ENCODE measurements around the gene ST6GALNAC3.
A peak's percentile ranks its signal among the peaks of the same experiment; 100 is the strongest.

The ST6GALNAC3 gene

GRCh38 chr1:76074321-76075187 lies at the start of gene ST6GALNAC3:
ST6GALNAC3 (plus strand) TSS chr1:76074746.
- peak; percentile 84 for DNase-seq

GRCh38 chr1:76027341-76027740 lies 47.2 kb upstream of the ST6GALNAC3 start:
- H2AFZ ChIP-seq (ENCODE audit: low read length), result no peak overlapping the region
- TF ChIP-seq, protein P1, sequence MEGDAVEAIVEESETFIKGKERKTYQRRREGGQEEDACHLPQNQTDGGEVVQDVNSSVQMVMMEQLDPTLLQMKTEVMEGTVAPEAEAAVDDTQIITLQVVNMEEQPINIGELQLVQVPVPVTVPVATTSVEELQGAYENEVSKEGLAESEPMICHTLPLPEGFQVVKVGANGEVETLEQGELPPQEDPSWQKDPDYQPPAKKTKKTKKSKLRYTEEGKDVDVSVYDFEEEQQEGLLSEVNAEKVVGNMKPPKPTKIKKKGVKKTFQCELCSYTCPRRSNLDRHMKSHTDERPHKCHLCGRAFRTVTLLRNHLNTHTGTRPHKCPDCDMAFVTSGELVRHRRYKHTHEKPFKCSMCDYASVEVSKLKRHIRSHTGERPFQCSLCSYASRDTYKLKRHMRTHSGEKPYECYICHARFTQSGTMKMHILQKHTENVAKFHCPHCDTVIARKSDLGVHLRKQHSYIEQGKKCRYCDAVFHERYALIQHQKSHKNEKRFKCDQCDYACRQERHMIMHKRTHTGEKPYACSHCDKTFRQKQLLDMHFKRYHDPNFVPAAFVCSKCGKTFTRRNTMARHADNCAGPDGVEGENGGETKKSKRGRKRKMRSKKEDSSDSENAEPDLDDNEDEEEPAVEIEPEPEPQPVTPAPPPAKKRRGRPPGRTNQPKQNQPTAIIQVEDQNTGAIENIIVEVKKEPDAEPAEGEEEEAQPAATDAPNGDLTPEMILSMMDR (IDR thresholded peaks at IDR 0.05; ENCODE audit: low read length), result no peak
- no peak for TF ChIP-seq EZH2phosphoT487 (IDR thresholded peaks at IDR 0.05; ENCODE audit: low read length)
- no peak for TF ChIP-seq EZH2 (optimal IDR thresholded peaks at IDR 0.05; ENCODE audit: low read depth, low read length)
- no peaks in the 10 kb centered on the region for H3K4me1 ChIP-seq (ENCODE audit: low read length)
- no peak overlapping the region for H3K27ac ChIP-seq (ENCODE audit: low read length)
- no peaks in the 10 kb centered on the region for H3K36me3 ChIP-seq (replicated peaks; ENCODE audit: insufficient read depth, low read length)
- no peaks in the 10 kb centered on the region for H3F3A ChIP-seq (ENCODE audit: insufficient read depth, low read length)
- no peaks in the 10 kb centered on the region for H3K9me3 ChIP-seq (replicated peaks; ENCODE audit: insufficient read depth, low read length)
- no peaks in the 10 kb centered on the region for H3K27me3 ChIP-seq (replicated peaks; ENCODE audit: insufficient read depth, low read length)
- H3K9me2 ChIP-seq (replicated peaks; ENCODE audit: insufficient read depth, low read length), result no peaks in the 10 kb centered on the region
- no peaks in the 10 kb centered on the region for H3K79me2 ChIP-seq (ENCODE audit: low read length)
- DNase-seq, result no peak
- H4K20me1 ChIP-seq (ENCODE audit: insufficient read depth, low read length), result no peaks in the 10 kb centered on the region
- no peak overlapping the region for H3K9ac ChIP-seq (ENCODE audit: low read length)
- H3K4me3 ChIP-seq (ENCODE audit: low read length), result no peak overlapping the region
- H3K4me2 ChIP-seq (ENCODE audit: low read depth, low read length), result no peak overlapping the region

More at GRCh38 chr1:76074321-76075187, at the start of gene ST6GALNAC3:
- no peak for TF ChIP-seq EZH2phosphoT487 (IDR thresholded peaks at IDR 0.05; ENCODE audit: low read length)
- TF ChIP-seq, protein P1 (IDR thresholded peaks at IDR 0.05; ENCODE audit: low read length), result no peak
- no peak for TF ChIP-seq EZH2 (optimal IDR thresholded peaks at IDR 0.05; ENCODE audit: low read depth, low read length)
- Histone ChIP-seq H3K36me3 (replicated peaks; ENCODE audit: insufficient read depth, low read length) (no peaks in the 10 kb centered on the region), H3K9ac (ENCODE audit: low read length) (peak within 1 kb of the TSS; percentile 43; the same call in 1 of the 2 replicates), H3K27me3 (replicated peaks; ENCODE audit: insufficient read depth, low read length) (no peaks in the 10 kb centered on the region), H3K9me3 (replicated peaks; ENCODE audit: insufficient read depth, low read length) (no peaks in the 10 kb centered on the region), H3K4me2 (ENCODE audit: low read depth, low read length) (peak within 1 kb of the TSS; percentile 98), H3K79me2 (ENCODE audit: low read length) (no peaks in the 10 kb centered on the region), H3F3A (ENCODE audit: insufficient read depth, low read length) (no peaks in the 10 kb centered on the region), H3K4me3 (ENCODE audit: low read length) (peak within 1 kb of the TSS; percentile 88), H3K27ac (ENCODE audit: low read length) (no peak within 1 kb of the TSS), H2AFZ (ENCODE audit: low read length) (peak within 1 kb of the TSS; percentile 98), H3K4me1 (ENCODE audit: low read length) (peaks cover 3% of the 10 kb centered on the region; the same call in 1 of the 2 replicates), H4K20me1 (ENCODE audit: insufficient read depth, low read length) (no peaks in the 10 kb centered on the region), H3K9me2 (replicated peaks; ENCODE audit: insufficient read depth, low read length) (no peaks in the 10 kb centered on the region)

DNA sequence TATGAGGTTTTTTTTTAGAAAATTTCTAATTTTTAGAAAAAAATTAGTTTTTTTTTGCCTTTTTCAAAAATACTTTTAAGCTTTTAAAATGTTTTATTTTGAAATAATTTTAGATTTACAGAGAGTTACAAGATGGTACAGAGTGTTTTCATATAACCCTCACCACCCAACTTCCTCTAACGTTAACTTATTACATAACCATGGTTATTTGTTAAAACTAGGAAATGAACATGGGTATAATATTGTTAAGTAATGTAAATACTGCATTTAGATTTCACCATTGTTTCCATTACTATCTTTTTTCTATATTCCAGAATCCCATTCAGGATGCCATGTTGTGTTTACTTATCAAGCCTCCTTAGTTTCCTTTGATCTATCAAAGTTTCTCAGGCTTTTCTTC lies 45.2 kb upstream of the ST6GALNAC3 start:
- Histone ChIP-seq H3K9me3 (replicated peaks; ENCODE audit: insufficient read depth, low read length) (no peaks in the 10 kb centered on the region), H3K27me3 (replicated peaks; ENCODE audit: insufficient read depth, low read length) (no peaks in the 10 kb centered on the region), H3K9me2 (replicated peaks; ENCODE audit: insufficient read depth, low read length) (no peaks in the 10 kb centered on the region), H3K9ac (ENCODE audit: low read length) (no peak overlapping the region), H3K27ac (ENCODE audit: low read length) (no peak overlapping the region), H4K20me1 (ENCODE audit: insufficient read depth, low read length) (no peaks in the 10 kb centered on the region), H3K79me2 (ENCODE audit: low read length) (no peaks in the 10 kb centered on the region), H3K4me1 (ENCODE audit: low read length) (no peaks in the 10 kb centered on the region), H3K4me2 (ENCODE audit: low read depth, low read length) (no peak overlapping the region), H3K4me3 (ENCODE audit: low read length) (no peak overlapping the region), H3F3A (ENCODE audit: insufficient read depth, low read length) (no peaks in the 10 kb centered on the region), H2AFZ (ENCODE audit: low read length) (no peak overlapping the region), H3K36me3 (replicated peaks; ENCODE audit: insufficient read depth, low read length) (no peaks in the 10 kb centered on the region)
- no peak for TF ChIP-seq EZH2 (optimal IDR thresholded peaks at IDR 0.05; ENCODE audit: low read depth, low read length)
- TF ChIP-seq, protein P1 (IDR thresholded peaks at IDR 0.05; ENCODE audit: low read length), result no peak
- TF ChIP-seq EZH2phosphoT487 (IDR thresholded peaks at IDR 0.05; ENCODE audit: low read length), result no peak
- DNase-seq, result no peak

All from MM.1S (cell line).